Bronchial epithelial cell (primary cell): ENCODE data around the gene MCUR1. TPM values are rescaled to one million over a fixed set of nuclear protein-coding genes. Genes with fewer than 3 reads are reported as not detected.
A peak's percentile ranks its signal among the peaks of the same experiment; 100 is the strongest.

Experiments used
- DNase-seq: peaks from one replicate; pipeline ENCODE4 v3.0.0-alpha.2; 2010; ENCODE audit warnings: low read depth
- FAIRE-seq: peaks from 2 replicates; lab custom pipeline; 2011; peaks lifted over from hg19 to GRCh38; lab: Jason Lieb, UNC
- H3K27me3 ChIP-seq: 2 replicates; pipeline ENCODE4 v1.5.1; 2011; ENCODE audit warnings: low read length; ENCODE audit not compliant: control insufficient read depth, insufficient read depth
- H3K36me3 ChIP-seq: 2 replicates; pipeline ENCODE4 v1.5.1; 2011; ENCODE audit warnings: low read length; ENCODE audit not compliant: control insufficient read depth, insufficient read depth
- H3K4me3 ChIP-seq: 2 replicates; pipeline ENCODE4 v1.5.1; 2011; ENCODE audit warnings: mild to moderate bottlenecking, low read depth, low read length, control low read depth
- total RNA-seq: library from RNA; depleted of rRNA; stranded (reverse); fragments of >200 nt; gene quantifications from 2 replicates; pipeline ENCODE4 v1.2.1, GENCODE V29; 2014
- TF ChIP-seq, protein P1 (sequence below): IDR thresholded peaks from 2 replicates; pipeline ENCODE4 v1.5.1; 2011; ENCODE audit warnings: mild to moderate bottlenecking, moderate library complexity, low read length, control low read depth, inconsistent platforms; ENCODE audit not compliant: insufficient read depth, severe bottlenecking

Gene MCUR1
- total RNA-seq, 1 donor from 2014 or later: 10.0 TPM

DNA sequence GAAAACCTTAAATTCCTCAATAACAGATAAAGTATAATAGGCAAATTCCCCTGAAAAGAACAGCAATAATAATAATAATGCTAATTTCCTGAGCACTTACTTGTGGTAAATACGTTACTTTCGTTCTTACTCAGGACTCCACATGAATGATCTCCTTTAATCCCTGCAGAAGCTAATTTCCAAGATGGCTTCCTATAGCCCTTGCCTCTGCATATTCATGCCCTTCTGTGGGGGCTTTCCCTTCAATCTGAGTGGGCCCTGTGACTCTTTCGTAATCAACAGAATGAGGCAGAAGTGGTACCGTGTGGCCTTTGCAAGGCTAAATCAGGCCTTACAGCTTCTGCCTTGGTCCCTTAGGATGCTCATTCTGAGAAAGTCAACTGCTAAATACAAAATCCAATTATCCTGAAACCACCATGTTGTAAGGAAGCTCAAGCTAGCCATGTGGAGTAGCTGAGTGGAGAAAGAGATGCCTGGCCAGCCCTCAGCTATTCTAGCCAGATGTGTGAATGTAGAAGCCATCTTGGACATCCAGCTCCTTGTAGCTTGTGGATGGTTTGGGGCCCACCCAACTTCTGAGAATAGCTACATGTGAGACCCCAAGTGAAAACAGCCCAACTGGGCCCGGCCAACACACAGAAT is 50.5 kb downstream of the MCUR1 start:
- no peaks in the 10 kb centered on the region for H3K36me3 ChIP-seq
- TF ChIP-seq, protein P1, sequence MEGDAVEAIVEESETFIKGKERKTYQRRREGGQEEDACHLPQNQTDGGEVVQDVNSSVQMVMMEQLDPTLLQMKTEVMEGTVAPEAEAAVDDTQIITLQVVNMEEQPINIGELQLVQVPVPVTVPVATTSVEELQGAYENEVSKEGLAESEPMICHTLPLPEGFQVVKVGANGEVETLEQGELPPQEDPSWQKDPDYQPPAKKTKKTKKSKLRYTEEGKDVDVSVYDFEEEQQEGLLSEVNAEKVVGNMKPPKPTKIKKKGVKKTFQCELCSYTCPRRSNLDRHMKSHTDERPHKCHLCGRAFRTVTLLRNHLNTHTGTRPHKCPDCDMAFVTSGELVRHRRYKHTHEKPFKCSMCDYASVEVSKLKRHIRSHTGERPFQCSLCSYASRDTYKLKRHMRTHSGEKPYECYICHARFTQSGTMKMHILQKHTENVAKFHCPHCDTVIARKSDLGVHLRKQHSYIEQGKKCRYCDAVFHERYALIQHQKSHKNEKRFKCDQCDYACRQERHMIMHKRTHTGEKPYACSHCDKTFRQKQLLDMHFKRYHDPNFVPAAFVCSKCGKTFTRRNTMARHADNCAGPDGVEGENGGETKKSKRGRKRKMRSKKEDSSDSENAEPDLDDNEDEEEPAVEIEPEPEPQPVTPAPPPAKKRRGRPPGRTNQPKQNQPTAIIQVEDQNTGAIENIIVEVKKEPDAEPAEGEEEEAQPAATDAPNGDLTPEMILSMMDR: no peak
- FAIRE-seq (no peak), DNase-seq (no peak)
- H3K4me3 ChIP-seq: no peak overlapping the region
- no peaks in the 10 kb centered on the region for H3K27me3 ChIP-seq

DNA sequence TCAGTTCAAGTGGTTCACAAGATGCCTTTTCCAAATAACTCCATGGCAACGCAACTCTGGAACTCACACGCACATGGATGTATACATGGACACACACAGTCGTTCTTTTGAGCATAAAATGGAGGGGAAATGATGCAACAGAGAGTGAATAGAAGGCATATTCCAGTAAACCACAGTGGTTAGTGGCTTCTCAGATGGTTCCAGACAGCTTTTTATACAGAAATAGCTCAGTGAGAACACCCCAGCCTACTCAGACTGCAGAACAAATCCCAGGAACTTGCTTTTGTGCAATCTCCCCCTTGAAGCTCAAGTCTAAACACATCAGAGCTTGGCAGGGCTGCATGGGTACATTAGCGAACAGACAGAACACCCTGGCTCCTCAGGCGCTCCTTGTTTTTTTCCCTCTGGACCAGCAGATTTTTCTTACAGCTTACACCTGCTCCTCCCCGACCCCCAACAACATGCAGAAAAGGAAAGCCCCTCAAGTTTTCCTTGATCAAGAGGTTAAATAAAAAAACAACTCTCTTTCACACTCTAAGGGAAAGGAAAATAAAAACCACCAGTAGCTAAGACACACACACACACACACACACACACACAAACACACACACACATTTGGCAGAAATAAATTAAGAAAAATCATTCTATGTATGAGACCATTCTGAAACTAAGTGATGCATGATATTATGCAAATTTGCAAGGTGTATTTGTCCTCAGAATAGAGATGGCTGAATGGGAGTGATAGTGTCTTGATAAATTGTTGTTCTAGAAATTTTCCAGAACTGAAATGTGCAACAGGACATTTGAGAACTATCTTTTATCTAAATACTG is 51.5 kb downstream of the MCUR1 start:
- FAIRE-seq (no peak), DNase-seq (peak; percentile 94)
- TF ChIP-seq, protein P1: no peak
- no peak overlapping the region for H3K4me3 ChIP-seq
- no peaks in the 10 kb centered on the region for H3K36me3 ChIP-seq
- no peaks in the 10 kb centered on the region for H3K27me3 ChIP-seq

DNA sequence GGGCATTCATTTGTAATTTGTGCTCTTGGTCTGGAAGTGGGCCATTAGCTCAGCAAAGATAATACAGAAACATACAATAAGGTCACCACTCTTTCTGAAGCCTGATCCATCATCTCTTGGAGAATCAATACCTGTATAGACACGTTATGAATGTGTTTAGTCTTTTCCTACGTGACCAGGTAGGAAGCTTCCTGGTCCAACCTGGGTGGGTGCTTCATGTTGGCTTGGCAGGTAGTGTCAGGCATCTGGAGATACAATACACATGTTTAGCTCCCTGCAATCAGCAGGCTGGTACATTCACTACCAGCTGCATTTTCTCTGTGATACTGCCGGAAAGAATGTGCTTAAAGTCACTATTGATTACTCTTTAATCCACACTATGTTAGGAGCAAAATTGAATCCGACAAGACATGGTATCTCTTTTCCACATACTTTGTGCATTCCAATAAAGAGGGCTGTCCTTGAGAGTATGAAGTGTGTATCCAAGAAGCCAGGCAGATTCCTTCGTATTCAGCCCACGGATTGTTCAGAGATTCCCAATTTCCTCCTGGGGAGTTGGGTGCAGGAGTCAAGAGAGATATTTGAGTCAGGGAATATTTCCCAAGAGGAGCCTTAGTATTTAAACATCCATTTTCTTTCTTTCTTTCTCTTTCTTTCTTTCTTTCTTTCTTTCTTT is 52.9 kb downstream of the MCUR1 start:
- DNase-seq (peak; percentile 85), FAIRE-seq (no peak)
- no peak overlapping the region for H3K4me3 ChIP-seq
- no peaks in the 10 kb centered on the region for H3K27me3 ChIP-seq
- H3K36me3 ChIP-seq: no peaks in the 10 kb centered on the region
- TF ChIP-seq, protein P1: no peak

DNA sequence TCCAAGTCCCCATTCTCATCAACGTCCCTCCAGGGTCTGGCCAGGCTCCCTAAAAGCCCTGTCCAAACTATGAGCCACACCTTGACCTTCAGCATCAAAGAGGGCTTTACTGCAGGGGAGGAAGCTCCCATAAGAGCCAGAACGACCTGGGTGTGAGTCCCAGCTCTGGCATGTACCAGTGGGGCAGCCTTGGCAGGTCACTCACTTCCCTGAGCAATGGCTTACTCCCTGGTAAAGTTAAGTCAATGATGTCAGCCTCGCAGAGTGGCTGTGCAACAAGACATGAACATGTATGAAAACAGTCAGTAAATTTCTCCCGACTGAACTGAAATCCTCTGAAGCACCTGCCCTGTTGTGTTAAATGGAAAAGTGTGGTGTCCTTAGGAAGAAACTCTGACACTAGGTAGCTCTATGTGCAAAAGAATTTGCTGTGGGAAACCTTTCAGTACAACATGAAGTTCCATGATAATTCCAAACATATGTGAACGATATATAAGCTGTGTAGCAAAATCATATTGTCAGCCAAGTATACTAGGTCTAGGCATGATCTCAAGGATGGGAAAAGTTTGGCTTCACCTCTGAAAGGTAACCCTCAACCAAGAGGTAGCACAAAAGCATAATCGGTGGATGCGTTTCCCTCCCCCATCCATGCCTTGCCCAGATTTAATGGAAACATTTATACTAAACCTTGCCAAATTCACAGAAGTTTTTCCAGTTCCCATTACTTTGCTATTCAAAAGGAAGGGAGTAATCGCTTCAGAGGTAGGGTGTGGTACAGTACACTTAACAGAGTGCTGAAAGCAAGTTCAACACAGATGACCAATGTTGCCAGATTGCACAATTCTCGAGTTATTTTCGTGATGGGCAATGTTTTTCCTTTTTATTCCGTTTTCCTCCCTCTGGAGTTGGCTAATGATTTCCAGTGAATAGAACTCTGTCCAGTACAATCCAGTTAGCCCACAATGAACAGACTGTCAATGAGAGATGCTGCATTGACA is 53.8 kb downstream of the MCUR1 start:
- no peak overlapping the region for H3K4me3 ChIP-seq

More for the DNA sequence above, 53.8 kb downstream of the MCUR1 start:
- H3K36me3 ChIP-seq: no peaks in the 10 kb centered on the region
- DNase-seq: peak; percentile 82
- H3K27me3 ChIP-seq: no peaks in the 10 kb centered on the region
- TF ChIP-seq, protein P1: no peak
- FAIRE-seq: peak; percentile 50
